ENCODE data around the gene CNTN6. TPM values are rescaled to one million over a fixed set of nuclear protein-coding genes. Genes with fewer than 3 reads are reported as not detected.

CNTN6 gene
- total and polyA plus RNA-seq, 8 donors = 0.05 TPM; not detected in 6

DNA sequence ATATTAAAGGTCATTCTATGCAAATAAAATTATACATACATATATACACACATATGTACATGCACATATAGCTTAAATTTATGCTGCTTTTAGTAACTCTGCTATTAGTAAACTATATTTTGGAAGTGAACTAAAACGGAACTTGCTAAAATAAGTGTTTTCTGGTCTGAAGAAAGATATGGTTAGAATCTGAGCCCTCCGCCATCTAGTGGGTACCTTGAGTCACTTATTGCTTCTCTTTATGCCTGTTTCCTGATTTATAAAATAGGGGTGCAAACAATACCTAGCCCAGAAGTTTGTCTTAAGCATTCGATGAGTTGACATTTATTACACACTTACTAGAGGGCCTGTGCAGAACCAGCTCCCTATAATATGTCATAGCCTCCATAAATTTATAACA lies 255.7 kb downstream of the CNTN6 start:
- Histone ChIP-seq H3K4me1 (no peaks in the 10 kb centered on the region), H3K9me3 (no peaks in the 10 kb centered on the region), H3K27me3 (no peaks in the 10 kb centered on the region), H3K36me3 (no peaks in the 10 kb centered on the region), H3K27ac (no peak overlapping the region), H3K4me3 (no peak overlapping the region)
- no peak for DNase-seq
- 67 to 91% methylated on average over 3 of the region's 3 CpGs for WGBS, 2 donors
- intact Hi-C loops (cut with DNase I) = no loop called here
- no peak for FAIRE-seq
- TF ChIP-seq, protein P1, sequence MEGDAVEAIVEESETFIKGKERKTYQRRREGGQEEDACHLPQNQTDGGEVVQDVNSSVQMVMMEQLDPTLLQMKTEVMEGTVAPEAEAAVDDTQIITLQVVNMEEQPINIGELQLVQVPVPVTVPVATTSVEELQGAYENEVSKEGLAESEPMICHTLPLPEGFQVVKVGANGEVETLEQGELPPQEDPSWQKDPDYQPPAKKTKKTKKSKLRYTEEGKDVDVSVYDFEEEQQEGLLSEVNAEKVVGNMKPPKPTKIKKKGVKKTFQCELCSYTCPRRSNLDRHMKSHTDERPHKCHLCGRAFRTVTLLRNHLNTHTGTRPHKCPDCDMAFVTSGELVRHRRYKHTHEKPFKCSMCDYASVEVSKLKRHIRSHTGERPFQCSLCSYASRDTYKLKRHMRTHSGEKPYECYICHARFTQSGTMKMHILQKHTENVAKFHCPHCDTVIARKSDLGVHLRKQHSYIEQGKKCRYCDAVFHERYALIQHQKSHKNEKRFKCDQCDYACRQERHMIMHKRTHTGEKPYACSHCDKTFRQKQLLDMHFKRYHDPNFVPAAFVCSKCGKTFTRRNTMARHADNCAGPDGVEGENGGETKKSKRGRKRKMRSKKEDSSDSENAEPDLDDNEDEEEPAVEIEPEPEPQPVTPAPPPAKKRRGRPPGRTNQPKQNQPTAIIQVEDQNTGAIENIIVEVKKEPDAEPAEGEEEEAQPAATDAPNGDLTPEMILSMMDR (IDR thresholded peaks at IDR 0.05) = no peak
- no peak for ATAC-seq

DNA sequence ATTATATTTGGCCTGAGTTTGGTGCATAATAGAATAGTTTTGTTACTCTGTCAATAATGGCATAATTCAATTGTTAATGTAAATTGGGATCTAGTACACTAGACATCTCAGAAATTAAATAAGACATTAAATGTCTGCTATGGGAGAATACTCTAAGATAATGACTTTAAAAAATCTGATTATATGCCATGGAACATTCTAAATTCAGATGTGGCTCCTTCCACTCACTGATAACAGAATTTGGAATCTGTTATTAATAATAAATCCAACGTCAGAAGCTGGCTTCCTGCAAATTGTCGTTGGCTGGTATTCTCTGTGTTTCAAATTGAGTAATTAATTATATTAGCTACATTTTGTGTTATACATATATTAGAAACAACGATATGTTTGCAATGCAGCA lies 258.1 kb downstream of the CNTN6 start:
- TF ChIP-seq, protein P1 (IDR thresholded peaks at IDR 0.05) = no peak
- no peak overlapping the region for H3K4me3 ChIP-seq
- DNase-seq (no peak), ATAC-seq (no peak), FAIRE-seq (no peak)
- H3K4me1 ChIP-seq = no peaks in the 10 kb centered on the region
- H3K36me3 ChIP-seq = no peaks in the 10 kb centered on the region
- intact Hi-C loops (cut with DNase I) = no loop called here
- H3K27me3 ChIP-seq = no peaks in the 10 kb centered on the region
- H3K27ac ChIP-seq = no peak overlapping the region
- no peaks in the 10 kb centered on the region for H3K9me3 ChIP-seq
- 46 to 62% methylated on average over 3 of the region's 3 CpGs for WGBS, 2 donors

GRCh38 chr3:1355691-1356090 lies 262.9 kb downstream of the CNTN6 start:
- intact Hi-C loops (cut with DNase I) = no loop called here
- 42 to 61% methylated on average over 3 of the region's 3 CpGs for WGBS, 2 donors
- TF ChIP-seq, protein P1 (IDR thresholded peaks at IDR 0.05) = no peak
- ATAC-seq (no peak), FAIRE-seq (no peak), DNase-seq (no peak)
- no peaks in the 10 kb centered on the region for H3K9me3 ChIP-seq
- no peak overlapping the region for H3K27ac ChIP-seq
- H3K27me3 ChIP-seq = no peaks in the 10 kb centered on the region
- H3K4me1 ChIP-seq = no peaks in the 10 kb centered on the region
- no peaks in the 10 kb centered on the region for H3K36me3 ChIP-seq
- H3K4me3 ChIP-seq = no peak overlapping the region

DNA sequence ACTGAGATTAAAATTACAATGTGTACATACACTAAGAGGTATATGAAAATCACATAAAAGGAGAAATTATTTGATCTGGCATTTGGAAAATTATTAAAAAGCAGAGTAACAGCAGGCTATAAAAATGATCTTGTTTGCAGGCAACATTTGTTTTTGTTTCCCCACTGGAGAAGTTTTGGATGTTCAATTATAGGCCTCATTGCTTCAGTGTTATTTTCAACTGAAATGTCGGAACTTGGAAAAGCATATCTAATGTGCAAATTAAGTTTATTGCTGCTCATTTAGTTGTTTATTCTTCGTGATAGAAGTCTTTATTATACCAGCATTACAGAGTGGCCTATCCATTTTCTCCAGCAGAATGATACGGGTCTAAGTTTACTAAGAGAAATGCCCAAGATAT lies 263.3 kb downstream of the CNTN6 start:
- TF ChIP-seq, protein P1 (IDR thresholded peaks at IDR 0.05) = no peak
- H3K27ac ChIP-seq = no peak overlapping the region
- no peaks in the 10 kb centered on the region for H3K36me3 ChIP-seq
- H3K27me3 ChIP-seq = no peaks in the 10 kb centered on the region
- H3K9me3 ChIP-seq = no peaks in the 10 kb centered on the region
- no peak for ATAC-seq
- no peaks in the 10 kb centered on the region for H3K4me1 ChIP-seq
- intact Hi-C loops (cut with DNase I) = no loop called here
- H3K4me3 ChIP-seq = no peak overlapping the region
- FAIRE-seq = no peak
- no peak for DNase-seq
- WGBS, 2 donors = 61 to 62% methylated on average over 3 of the region's 3 CpGs

DNA sequence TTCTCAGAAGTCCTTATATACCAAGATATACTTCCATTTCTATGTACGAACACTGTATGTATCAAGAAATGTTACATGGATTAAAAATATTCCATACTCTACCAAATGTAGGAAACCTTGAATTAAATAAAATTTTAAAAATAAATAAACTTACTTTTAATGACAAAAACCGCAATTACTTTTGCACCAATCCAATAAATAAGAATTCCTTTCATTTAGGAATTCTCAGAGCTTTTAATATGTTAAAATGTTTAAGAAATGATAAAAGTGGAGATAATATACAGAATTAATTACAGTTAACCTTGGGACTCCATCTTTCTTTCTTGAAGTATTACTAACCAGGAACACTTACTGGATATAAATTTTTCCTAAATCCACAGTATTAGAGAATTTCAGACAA lies 272.7 kb downstream of the CNTN6 start:
- TF ChIP-seq, protein P1 (IDR thresholded peaks at IDR 0.05) = no peak
- H3K27me3 ChIP-seq = no peaks in the 10 kb centered on the region
- FAIRE-seq (no peak), ATAC-seq (no peak), DNase-seq (no peak)
- no peaks in the 10 kb centered on the region for H3K4me1 ChIP-seq
- H3K27ac ChIP-seq = no peak overlapping the region
- H3K9me3 ChIP-seq = no peaks in the 10 kb centered on the region
- 40 to 70% methylated on average over 2 of the region's 2 CpGs for WGBS, 2 donors
- intact Hi-C loops (cut with DNase I) = no loop called here
- H3K36me3 ChIP-seq = no peaks in the 10 kb centered on the region
- H3K4me3 ChIP-seq = no peak overlapping the region
